ENCODE data around the gene ZNF275. TPM values are rescaled to one million over a fixed set of nuclear protein-coding genes. Genes with fewer than 3 reads are reported as not detected.
"Not testable (repeated sequence)": the region's sequence is repeated elsewhere in the genome, so short reads cannot be mapped to it uniquely, and the experiment has no call there.

Gene ZNF275
- total RNA-seq, 4 donors from 2014 or later = 4.6 to 7.6 (median 5.0) TPM

GRCh38 chrX:153387345-153387744, 53.4 kb downstream of the ZNF275 start:
- ATAC-seq = no peak
- Histone ChIP-seq H3K4me1 (no peaks in the 10 kb centered on the region), H3K27me3 (no peaks in the 10 kb centered on the region), H3K36me3 (no peaks in the 10 kb centered on the region), H3K9me3 (no peaks in the 10 kb centered on the region), H3K27ac (no peak overlapping the region), H3K4me3 (no peak overlapping the region)
- intact Hi-C loops (cut with DNase I; ENCODE audit: low total_unique reads) (no loop called here), in situ Hi-C loops (cut with MboI; ENCODE audit: low sequenced_read_pairs in 4 of 4) (no loop called here)
- DNase-seq = no peak
- TF ChIP-seq CTCF (IDR thresholded peaks at IDR 0.05 in 4 of 5, conservative IDR thresholded peaks at IDR 0.05 in 1 of 5) = no peak
- TF ChIP-seq POLR2A (IDR thresholded peaks at IDR 0.05) = no peak

- intact Hi-C loops (cut with DNase I; ENCODE audit: low total_unique reads) = no loop called here
- TF ChIP-seq CTCF (IDR thresholded peaks at IDR 0.05 in 4 of 5, conservative IDR thresholded peaks at IDR 0.05 in 1 of 5) (no peak), POLR2A (IDR thresholded peaks at IDR 0.05) (no peak)
- Histone ChIP-seq H3K27ac (no peak overlapping the region), H3K4me3 (no peak overlapping the region), H3K9me3 (no peaks in the 10 kb centered on the region), H3K4me1 (no peaks in the 10 kb centered on the region), H3K36me3 (no peaks in the 10 kb centered on the region), H3K27me3 (no peaks in the 10 kb centered on the region)
- ATAC-seq (no peak), DNase-seq (no peak)
- in situ Hi-C loops (cut with MboI; ENCODE audit: low sequenced_read_pairs in 4 of 4) = no loop called here
Observed at GRCh38 chrX:153387987-153388721, 54.2 kb downstream of the ZNF275 start.

- Histone ChIP-seq H3K4me3 (no peak overlapping the region), H3K4me1 (no peaks in the 10 kb centered on the region), H3K27ac (no peak overlapping the region), H3K36me3 (no peaks in the 10 kb centered on the region), H3K27me3 (no peaks in the 10 kb centered on the region), H3K9me3 (no peaks in the 10 kb centered on the region)
- DNase-seq (no peak), ATAC-seq (no peak)
- no peak for TF ChIP-seq POLR2A (IDR thresholded peaks at IDR 0.05)
- no peak for TF ChIP-seq CTCF (IDR thresholded peaks at IDR 0.05 in 4 of 5, conservative IDR thresholded peaks at IDR 0.05 in 1 of 5)
- intact Hi-C loops (cut with DNase I; ENCODE audit: low total_unique reads) (no loop called here), in situ Hi-C loops (cut with MboI; ENCODE audit: low sequenced_read_pairs in 4 of 4) (no loop called here)
Observed at GRCh38 chrX:153388722-153389459, 54.9 kb downstream of the ZNF275 start.

- H3K27me3 ChIP-seq; ATAC-seq; DNase-seq; H3K27ac ChIP-seq; H3K4me3 ChIP-seq; H3K9me3 ChIP-seq; H3K36me3 ChIP-seq; in situ Hi-C loops (cut with MboI; ENCODE audit: low sequenced_read_pairs in 4 of 4); intact Hi-C loops (cut with DNase I; ENCODE audit: low total_unique reads); H3K4me1 ChIP-seq: not testable (repeated sequence)
Observed at GRCh38 chrX:153389460-153389768, 55.5 kb downstream of the ZNF275 start.

- no peaks in the 10 kb centered on the region for H3K9me3 ChIP-seq
- no peak overlapping the region for H3K4me3 ChIP-seq
- no peak for ATAC-seq
- no peak for DNase-seq
- in situ Hi-C loops (cut with MboI; ENCODE audit: low sequenced_read_pairs in 4 of 4) (no loop called here), intact Hi-C loops (cut with DNase I; ENCODE audit: low total_unique reads) (no loop called here)
- no peaks in the 10 kb centered on the region for H3K36me3 ChIP-seq
- H3K4me1 ChIP-seq = no peaks in the 10 kb centered on the region
- no peak for TF ChIP-seq CTCF (IDR thresholded peaks at IDR 0.05 in 4 of 5, conservative IDR thresholded peaks at IDR 0.05 in 1 of 5)
- no peak for TF ChIP-seq POLR2A (IDR thresholded peaks at IDR 0.05)
- H3K27ac ChIP-seq = no peak overlapping the region
- no peaks in the 10 kb centered on the region for H3K27me3 ChIP-seq
Observed at GRCh38 chrX:153392642-153393321, 58.8 kb downstream of the ZNF275 start.
